Upper lobe of left lung (tissue), 4 donors: Measurements from ENCODE around the gene GRID1.

Experiments
- EP300 ChIP-seq, 4 donors: sonication (generic); formaldehyde crosslinking; IDR thresholded peaks; one replicate each; pipeline ENCODE4 v1.5.1; 2017; ENCODE audit warnings: antibody characterized with exemption in 4 of 4, control low read depth in 2 of 4
- POLR2A ChIP-seq, 4 donors: fragments of 450-650 bp; IDR thresholded peaks; one replicate each; pipeline ENCODE4 v1.5.1; 2016 to 2017; ENCODE audit warnings: antibody characterized with exemption in 4 of 4, mild to moderate bottlenecking in 2 of 4
- POLR2AphosphoS5 ChIP-seq, 2 donors: sonication (generic); formaldehyde crosslinking; IDR thresholded peaks; one replicate each; pipeline ENCODE4 v1.5.1; 2017; ENCODE audit warnings: antibody characterized with exemption in 2 of 2
- TF ChIP-seq, protein P1 (sequence below), 6 experiments: fragments of 450-650 bp in 4 of 6; fragments of 200-600 bp in 2 of 6; sonication (generic) in 2 of 6; IDR thresholded peaks; one replicate each; pipeline ENCODE4 v1.5.1; 2016 to 2019; ENCODE audit warnings: antibody characterized with exemption in 6 of 6

GRCh38 chr10:85863301-85864172 lies 503.1 kb downstream of the GRID1 start:
- TF ChIP-seq, protein P1, sequence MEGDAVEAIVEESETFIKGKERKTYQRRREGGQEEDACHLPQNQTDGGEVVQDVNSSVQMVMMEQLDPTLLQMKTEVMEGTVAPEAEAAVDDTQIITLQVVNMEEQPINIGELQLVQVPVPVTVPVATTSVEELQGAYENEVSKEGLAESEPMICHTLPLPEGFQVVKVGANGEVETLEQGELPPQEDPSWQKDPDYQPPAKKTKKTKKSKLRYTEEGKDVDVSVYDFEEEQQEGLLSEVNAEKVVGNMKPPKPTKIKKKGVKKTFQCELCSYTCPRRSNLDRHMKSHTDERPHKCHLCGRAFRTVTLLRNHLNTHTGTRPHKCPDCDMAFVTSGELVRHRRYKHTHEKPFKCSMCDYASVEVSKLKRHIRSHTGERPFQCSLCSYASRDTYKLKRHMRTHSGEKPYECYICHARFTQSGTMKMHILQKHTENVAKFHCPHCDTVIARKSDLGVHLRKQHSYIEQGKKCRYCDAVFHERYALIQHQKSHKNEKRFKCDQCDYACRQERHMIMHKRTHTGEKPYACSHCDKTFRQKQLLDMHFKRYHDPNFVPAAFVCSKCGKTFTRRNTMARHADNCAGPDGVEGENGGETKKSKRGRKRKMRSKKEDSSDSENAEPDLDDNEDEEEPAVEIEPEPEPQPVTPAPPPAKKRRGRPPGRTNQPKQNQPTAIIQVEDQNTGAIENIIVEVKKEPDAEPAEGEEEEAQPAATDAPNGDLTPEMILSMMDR (IDR thresholded peaks at IDR 0.05): no peak
- TF ChIP-seq POLR2A (IDR thresholded peaks at IDR 0.05) (no peak), POLR2AphosphoS5 (IDR thresholded peaks at IDR 0.05) (no peak), EP300 (IDR thresholded peaks at IDR 0.05) (no peak)
